GM12878 (cell line): Measurements from ENCODE around the gene IFNA1. TPM values are rescaled to one million over a fixed set of nuclear protein-coding genes. Genes with fewer than 3 reads are reported as not detected.

Experiments
- ATAC-seq: fragments of 200-7000 bp; cut with Tn5 transposase; 3 replicates; pipeline ENCODE4 v1.9.1; 2020; ENCODE audit warnings: mild to moderate bottlenecking, moderate library complexity
- Bru-seq: library from RNA; stranded (reverse); fragments of 400-500 nt; gene quantifications from one replicate; lab custom pipeline; 2021; lab: Mats Ljungman, UMichigan
- BruChase-seq, 2 experiments: library from RNA; stranded (reverse); fragments of 400-500 nt; gene quantifications; one replicate each; lab custom pipeline; 2021; lab: Mats Ljungman, UMichigan
- BruUV-seq: library from RNA; stranded (reverse); fragments of 400-500 nt; replicated peaks from 2 replicates; lab custom pipeline; 2021; lab: Mats Ljungman, UMichigan
- CTCF ChIA-PET: fragments of 300-600 bp; sonication (Branson Sonifier 250); formaldehyde crosslinking; extraction: SDS; loops from one replicate; lab custom pipeline; 2021; ENCODE audit warnings: inconsistent platforms; lab: Yijun Ruan, JAX
- POLR2A ChIA-PET: fragments of 350-600 bp; formaldehyde crosslinking; extraction: SDS; loops from one replicate; lab custom pipeline; 2021; ENCODE audit warnings: inconsistent platforms; lab: Charles Lee
- RAD21 ChIA-PET: fragments of 300-600 bp; sonication (Branson Sonifier 250); formaldehyde crosslinking; loops from one replicate; lab custom pipeline; 2023; ENCODE audit warnings: antibody characterized with exemption; ENCODE audit not compliant: unreplicated experiment; lab: Charles Lee
- SMC1A ChIA-PET: fragments of 300-600 bp; sonication (Branson Sonifier 250); formaldehyde crosslinking; loops from one replicate; lab custom pipeline; 2023; ENCODE audit not compliant: unreplicated experiment, uncharacterized antibody; lab: Charles Lee
- DNase-seq: peaks from one replicate; pipeline ENCODE4 v3.0.0-alpha.2; 2011; ENCODE audit warnings: low read depth, low spot score
- FAIRE-seq: peaks from 3 replicates; lab custom pipeline; 2011; peaks lifted over from hg19 to GRCh38; lab: Jason Lieb, UNC
- H2AFZ ChIP-seq: 2 replicates; pipeline ENCODE4 v1.6.0; 2011; ENCODE audit warnings: low read depth, low read length, control low read depth; ENCODE audit not compliant: control insufficient read depth
- H3K27ac ChIP-seq: 2 replicates; pipeline ENCODE4 v1.5.1; 2011; ENCODE audit warnings: control low read depth; ENCODE audit not compliant: control insufficient read depth, insufficient read depth
- H3K27me3 ChIP-seq, 2 experiments: replicated peaks in 1 of 2; 2 replicates each; pipeline versions ENCODE4 v1.6.0 to v1.6.1; 2011; ENCODE audit warnings: low read length in 1 of 2; ENCODE audit not compliant: control insufficient read depth in 2 of 2, insufficient read depth in 2 of 2
- H3K36me3 ChIP-seq, 2 experiments: 2 replicates each; pipeline ENCODE4 v1.5.1; 2011; ENCODE audit warnings: low read length in 1 of 2; ENCODE audit not compliant: control insufficient read depth in 2 of 2, insufficient read depth in 2 of 2
- H3K4me1 ChIP-seq: 2 replicates; pipeline ENCODE4 v1.6.1; 2011; ENCODE audit warnings: mild to moderate bottlenecking, low read length, moderate library complexity, mixed read lengths; ENCODE audit not compliant: control insufficient read depth, insufficient read depth
- H3K4me2 ChIP-seq: 2 replicates; pipeline ENCODE4 v1.6.0; 2011; ENCODE audit warnings: control low read depth; ENCODE audit not compliant: control insufficient read depth, insufficient read depth
- H3K4me3 ChIP-seq: fragments of 200-600 bp; sonication (generic); 2 replicates; pipeline ENCODE4 v1.5.1; 2016
- H3K79me2 ChIP-seq: 2 replicates; pipeline ENCODE4 v1.6.0; 2011; ENCODE audit warnings: low read length; ENCODE audit not compliant: control insufficient read depth, insufficient read depth
- H3K9ac ChIP-seq: 2 replicates; pipeline ENCODE4 v1.8.0; 2011; ENCODE audit warnings: low read length, control low read depth, mixed read lengths; ENCODE audit not compliant: control insufficient read depth, insufficient read depth
- H3K9me3 ChIP-seq: replicated peaks from 3 replicates; pipeline ENCODE4 v1.5.1; 2011; ENCODE audit warnings: mild to moderate bottlenecking, low read length; ENCODE audit not compliant: control insufficient read depth, insufficient read depth
- H4K20me1 ChIP-seq: 2 replicates; pipeline ENCODE4 v1.6.0; 2011; ENCODE audit not compliant: control insufficient read depth, insufficient read depth
- JUNB ChIP-seq: IDR thresholded peaks from 2 replicates; pipeline ENCODE4 v1.6.1; 2016; ENCODE audit warnings: antibody characterized with exemption, mild to moderate bottlenecking
- MEF2B ChIP-seq: fragments of 450-650 bp; IDR thresholded peaks from 2 replicates; pipeline ENCODE4 v1.6.1; 2018; ENCODE audit warnings: mild to moderate bottlenecking, moderate library complexity; ENCODE audit not compliant: partially characterized antibody, poor library complexity, severe bottlenecking
- MLLT1 ChIP-seq: fragments of 450-650 bp; IDR thresholded peaks from 2 replicates; pipeline ENCODE4 v1.6.1; 2016; ENCODE audit warnings: mild to moderate bottlenecking
- NKRF ChIP-seq: fragments of 450-650 bp; conservative IDR thresholded peaks from 2 replicates; pipeline ENCODE4 v1.6.1; 2017; ENCODE audit warnings: mild to moderate bottlenecking, moderate library complexity
- RAD21 ChIP-seq: IDR thresholded peaks from 2 replicates; pipeline ENCODE4 v1.6.1; 2011; ENCODE audit warnings: mild to moderate bottlenecking, low read depth, low read length, moderate library complexity; ENCODE audit not compliant: insufficient read depth
- TCF3 ChIP-seq: IDR thresholded peaks from 2 replicates; pipeline ENCODE4 v1.6.1; 2012; ENCODE audit warnings: low read depth, mild to moderate bottlenecking, low read length, borderline replicate concordance; ENCODE audit not compliant: insufficient read depth
- ZBTB11 ChIP-seq: fragments of 450-650 bp; formaldehyde crosslinking; IDR thresholded peaks from 2 replicates; pipeline ENCODE4 v1.5.0; 2022; ENCODE audit warnings: mild to moderate bottlenecking, missing genetic modification characterization
- WGBS: methylation state at CpG from one replicate; pipeline ENCODE4 v1.1.6; 2016; ENCODE audit warnings: low lambda C conversion rate; ENCODE audit not compliant: insufficient replicate concordance, insufficient coverage; ENCODE audit errors: missing lambda C conversion rate; 5-methylcytosine and 5-hydroxymethylcytosine counted together
- in situ Hi-C: fragments of 300-500 bp; cut with MboI; formaldehyde crosslinking; loops from 9 replicates; pipeline ENCODE4 v1.14.3; 2018; ENCODE audit warnings: mixed read lengths
- intact Hi-C: fragments of 100-400 bp; cut with micrococcal nuclease; formaldehyde crosslinking; loops from one replicate; pipeline ENCODE4 v1.14.2; 2022; ENCODE audit not compliant: unreplicated experiment
- long read RNA-seq, 2 experiments: library from polyadenylated mRNA; unstranded; transcript quantifications; one replicate each; pipeline ENCODE4 v2.0.0, GENCODE V29; 2019 to 2020
- polyA minus RNA-seq, 3 experiments: library from RNA; depleted of rRNA, polyadenylated mRNA; stranded (reverse); fragments of >200 nt; gene quantifications; 2 replicates each; pipeline ENCODE4 v1.2.3, GENCODE V29; 2011
- polyA plus RNA-seq, 11 experiments: library from polyadenylated mRNA; depleted of rRNA in 4 of 11; unstranded in 6 of 11; stranded (reverse) in 5 of 11; fragments of >200 nt; fragmentation: Nextera tagmentation in 4 of 11; fragmentation: Illumina TruSeq in 1 of 11; extraction: Ambion mirVana in 4 of 11; extraction: Trizol in 1 of 11; gene quantifications; 1 replicate in 1 of 11; 2 replicates in 10 of 11; pipeline versions ENCODE4 v1.2.1 to v1.2.3, GENCODE V29; 2011 to 2016; ENCODE audit warnings: inconsistent platforms in 2 of 11, missing spikeins in 2 of 11, low read depth in 1 of 11
- total RNA-seq, 4 experiments: library from RNA; depleted of rRNA in 3 of 4; stranded (reverse); fragments of >200 nt in 3 of 4; fragmentation: Illumina TruSeq in 1 of 4; extraction: Trizol in 1 of 4; gene quantifications; 2 replicates each; pipeline versions ENCODE4 v1.2.1 to v1.2.3, GENCODE V29; 2013 to 2021
- TF ChIP-seq, protein P1 (sequence below): IDR thresholded peaks from 2 replicates; pipeline ENCODE4 v1.6.1; 2012; ENCODE audit warnings: low read depth, low read length, improper control_type of control experiment

Gene IFNA1
- not detected in 2 replicates for total RNA-seq (2013; cell fraction: nucleolus; rRNA removed)
- total RNA-seq (2014; rRNA removed) (not detected in 2 replicates), total RNA-seq (2014; rRNA removed; fragmentation: Illumina TruSeq; extraction: Trizol) (not detected in 2 replicates), total RNA-seq (2021) (not detected in 2 replicates), polyA plus RNA-seq (2011; rRNA removed) (not detected in 2 replicates), polyA plus RNA-seq (2014; fragmentation: Illumina TruSeq; extraction: Trizol) (not detected in 2 replicates), polyA plus RNA-seq (2014; fragmentation: Nextera tagmentation; extraction: Ambion mirVana) (not detected), polyA plus RNA-seq (2014; rRNA removed) (not detected in 2 replicates), polyA plus RNA-seq (2016; fragmentation: Nextera tagmentation; extraction: Ambion mirVana) (not detected), polyA minus RNA-seq (2011; rRNA and poly(A)+ RNA removed) (not detected in 2 replicates), Bru-seq, nascent RNA (not detected), BruChase-seq, experiment 1, labeled RNA remaining after a 6-hour chase (not detected), BruChase-seq, experiment 2, labeled RNA remaining after a 2-hour chase (percentile 33 among the genes with signal in this experiment)
- polyA plus RNA-seq (2011; ENCODE audit: low read depth) = not detected
- not detected in 2 replicates for polyA plus RNA-seq (2011; cell fraction: cytosol; rRNA removed)
- polyA plus RNA-seq (2011; cell fraction: nucleus; rRNA removed) = not detected in 2 replicates
- polyA plus RNA-seq (2012) = not detected in 2 replicates
- not detected in 2 replicates for polyA minus RNA-seq (2011; cell fraction: cytosol; rRNA and poly(A)+ RNA removed)
- 0.57 TPM in 1 of 2 replicates, not detected in the other for polyA minus RNA-seq (2011; cell fraction: nucleus; rRNA and poly(A)+ RNA removed)
- long read RNA-seq, experiment 1 = 0 reads
- long read RNA-seq, experiment 2 = 0 reads

DNA sequence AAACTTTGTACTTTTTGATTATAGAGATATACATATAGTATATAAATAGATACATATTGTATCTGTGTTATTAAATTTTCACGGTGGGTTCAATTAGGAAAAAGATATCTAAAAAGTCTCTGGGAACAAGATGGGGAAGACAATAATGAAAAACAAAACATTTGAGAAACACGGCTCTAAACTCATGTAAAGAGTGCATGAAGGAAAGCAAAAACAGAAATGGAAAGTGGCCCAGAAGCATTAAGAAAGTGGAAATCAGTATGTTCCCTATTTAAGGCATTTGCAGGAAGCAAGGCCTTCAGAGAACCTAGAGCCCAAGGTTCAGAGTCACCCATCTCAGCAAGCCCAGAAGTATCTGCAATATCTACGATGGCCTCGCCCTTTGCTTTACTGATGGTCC, at the start of gene IFNA1:
TSS of gene IFNA1 (plus strand) at position 301 of the 400 bp plus-strand sequence. CDS start at position 370, 69 bp downstream.
- H3K4me3 ChIP-seq = no peak within 1 kb of the TSS
- TF ChIP-seq JUNB (no peak), RAD21 (no peak), NKRF (no peak), ZBTB11 (CRISPR knock-in tag) (no peak), TCF3 (no peak), MEF2B (no peak), MLLT1 (no peak)
- TF ChIP-seq, protein P1, sequence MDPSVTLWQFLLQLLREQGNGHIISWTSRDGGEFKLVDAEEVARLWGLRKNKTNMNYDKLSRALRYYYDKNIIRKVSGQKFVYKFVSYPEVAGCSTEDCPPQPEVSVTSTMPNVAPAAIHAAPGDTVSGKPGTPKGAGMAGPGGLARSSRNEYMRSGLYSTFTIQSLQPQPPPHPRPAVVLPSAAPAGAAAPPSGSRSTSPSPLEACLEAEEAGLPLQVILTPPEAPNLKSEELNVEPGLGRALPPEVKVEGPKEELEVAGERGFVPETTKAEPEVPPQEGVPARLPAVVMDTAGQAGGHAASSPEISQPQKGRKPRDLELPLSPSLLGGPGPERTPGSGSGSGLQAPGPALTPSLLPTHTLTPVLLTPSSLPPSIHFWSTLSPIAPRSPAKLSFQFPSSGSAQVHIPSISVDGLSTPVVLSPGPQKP = no peak
- POLR2A ChIA-PET = no interaction called here
- FAIRE-seq = no peak
- RAD21 ChIA-PET = no interaction called here
- no peaks in the 10 kb centered on the region for H4K20me1 ChIP-seq
- CTCF ChIA-PET = no interaction called here
- H3K27ac ChIP-seq = no peak within 1 kb of the TSS
- no peaks in the 10 kb centered on the region for H3K9me3 ChIP-seq
- ATAC-seq = no peak
- no peaks in the 10 kb centered on the region; a peak in 1 of 4 replicates for H3K27me3 ChIP-seq
- peaks cover 7% of the 10 kb centered on the region; the same call in 1 of the 2 replicates for H3K4me1 ChIP-seq
- in situ Hi-C loops = no loop called here
- WGBS = 84% methylated on average over 4 of the region's 4 CpGs
- no peaks in the 10 kb centered on the region for H3K79me2 ChIP-seq
- H2AFZ ChIP-seq = no peak within 1 kb of the TSS
- DNase-seq = no peak
- H3K36me3 ChIP-seq = no peaks in the 10 kb centered on the region
- H3K4me2 ChIP-seq = no peak within 1 kb of the TSS
- no TSS peak for BruUV-seq
- SMC1A ChIA-PET = no interaction called here
- intact Hi-C loops = no loop called here
- no peak within 1 kb of the TSS for H3K9ac ChIP-seq
